Measurements from ENCODE around the gene SACM1L.

Gene SACM1L

DNA sequence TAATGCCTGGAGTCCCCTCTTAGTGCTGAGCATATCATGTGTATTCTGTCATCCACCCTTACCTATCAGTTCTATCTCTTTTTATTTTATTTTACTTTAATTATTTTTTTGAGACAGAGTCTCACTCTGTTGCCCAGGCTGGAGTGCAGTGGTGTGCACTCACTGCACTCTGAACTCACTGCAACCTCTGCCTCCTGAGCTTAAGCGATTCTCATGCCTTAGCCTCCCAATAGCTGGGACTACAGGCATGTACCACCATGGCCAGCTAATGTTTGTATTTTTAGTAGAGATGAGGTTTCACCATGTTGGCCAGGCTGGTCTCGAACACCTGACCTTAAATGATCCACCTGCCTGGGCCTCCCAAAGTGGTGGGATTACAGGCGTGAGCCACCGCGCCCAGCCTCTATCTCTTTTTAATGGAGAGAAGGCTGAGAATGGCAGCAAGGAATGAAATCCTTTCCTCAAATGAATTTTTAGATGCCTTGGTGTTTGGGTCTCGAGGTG is 11.4 kb downstream of the SACM1L start:
- WGBS (ENCODE audit: extremely low coverage, insufficient coverage, low lambda C conversion rate): no CpG with 5 or more reads among the region's 6 CpGs
- Histone ChIP-seq H3K9ac (ENCODE audit: low read length) (no peak overlapping the region), H2AK5ac (ENCODE audit: low read length) (no peak overlapping the region), H2BK5ac (ENCODE audit: low read length) (no peak overlapping the region), H3K23ac (ENCODE audit: low read length) (no peak overlapping the region), H3K27ac (ENCODE audit: low read depth, low read length) (no peak overlapping the region), H4K8ac (ENCODE audit: low read depth, low read length) (no peak overlapping the region), H4K5ac (ENCODE audit: low read length) (no peak overlapping the region), H3K79me2 (ENCODE audit: control insufficient read depth, insufficient read depth, low read length) (peaks cover 26% of the 10 kb centered on the region), H3K4me2 (ENCODE audit: low read length) (no peak overlapping the region), H3K4me3 (ENCODE audit: low read length) (no peak overlapping the region), H3K27me3 (ENCODE audit: insufficient read depth, low read length, poor library complexity) (no peaks in the 10 kb centered on the region), H3K56ac (ENCODE audit: low read length) (no peak overlapping the region), H2BK15ac (replicated peaks; ENCODE audit: low read depth) (no peak overlapping the region), H3K79me1 (ENCODE audit: low read length) (peaks cover 2% of the 10 kb centered on the region), H3K4me1 (ENCODE audit: control insufficient read depth, low read depth, low read length) (peaks cover 2% of the 10 kb centered on the region), H2BK120ac (ENCODE audit: low read depth, low read length) (no peak overlapping the region), H3K4ac (ENCODE audit: low read depth, low read length) (no peak overlapping the region), H3K18ac (ENCODE audit: low read length) (no peak overlapping the region), H3K36me3 (ENCODE audit: control insufficient read depth, insufficient read depth, low read length) (no peaks in the 10 kb centered on the region)
- DNase-seq: no peak

DNA sequence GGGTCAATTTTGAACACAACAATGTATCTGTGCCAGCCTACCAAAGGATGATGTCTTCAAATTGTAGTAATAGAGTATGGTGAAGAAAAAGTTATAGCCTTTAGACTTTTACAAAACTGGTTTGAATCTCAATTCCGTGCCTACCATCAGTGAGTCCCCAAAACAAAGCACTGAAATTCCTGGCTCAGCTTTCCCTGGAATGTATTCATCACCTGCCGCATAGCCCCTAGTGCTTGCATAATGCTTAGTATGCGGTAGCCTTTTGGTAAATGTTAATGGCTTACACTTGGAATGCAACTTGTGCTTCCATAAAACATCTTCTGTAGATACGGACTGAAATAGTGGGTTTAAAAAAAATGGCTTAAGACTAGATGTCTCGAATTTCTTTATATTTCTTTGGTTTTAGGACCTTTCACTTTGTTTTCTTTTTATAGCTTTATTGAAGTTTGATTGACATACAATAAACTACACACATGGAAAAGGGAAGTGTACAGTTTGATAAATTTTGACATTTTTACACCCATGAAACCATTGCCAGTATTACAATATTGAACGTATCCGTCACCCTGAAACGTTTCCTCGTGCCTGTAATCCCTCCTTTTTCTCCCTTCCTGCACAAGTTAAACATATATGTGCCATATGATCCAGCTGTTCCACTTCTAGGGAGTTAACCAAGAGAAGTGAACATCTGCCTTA is 12.1 kb downstream of the SACM1L start:
- WGBS (ENCODE audit: extremely low coverage, insufficient coverage, low lambda C conversion rate): no CpG with 5 or more reads among the region's 9 CpGs
- Histone ChIP-seq H2BK120ac (ENCODE audit: low read depth, low read length) (no peak overlapping the region), H3K18ac (ENCODE audit: low read length) (no peak overlapping the region), H3K4me3 (ENCODE audit: low read length) (no peak overlapping the region), H3K27me3 (ENCODE audit: insufficient read depth, low read length, poor library complexity) (no peaks in the 10 kb centered on the region), H3K79me2 (ENCODE audit: control insufficient read depth, insufficient read depth, low read length) (peaks cover 21% of the 10 kb centered on the region), H3K36me3 (ENCODE audit: control insufficient read depth, insufficient read depth, low read length) (no peaks in the 10 kb centered on the region), H3K4me1 (ENCODE audit: control insufficient read depth, low read depth, low read length) (peaks cover 2% of the 10 kb centered on the region), H2BK15ac (replicated peaks; ENCODE audit: low read depth) (no peak overlapping the region), H4K8ac (ENCODE audit: low read depth, low read length) (no peak overlapping the region), H3K27ac (ENCODE audit: low read depth, low read length) (no peak overlapping the region), H4K5ac (ENCODE audit: low read length) (no peak overlapping the region), H3K4ac (ENCODE audit: low read depth, low read length) (no peak overlapping the region), H2AK5ac (ENCODE audit: low read length) (no peak overlapping the region), H2BK5ac (ENCODE audit: low read length) (no peak overlapping the region), H3K23ac (ENCODE audit: low read length) (no peak overlapping the region), H3K56ac (ENCODE audit: low read length) (no peak overlapping the region), H3K79me1 (ENCODE audit: low read length) (peaks cover 2% of the 10 kb centered on the region), H3K4me2 (ENCODE audit: low read length) (no peak overlapping the region), H3K9ac (ENCODE audit: low read length) (no peak overlapping the region)
- DNase-seq: peak; percentile 89

DNA sequence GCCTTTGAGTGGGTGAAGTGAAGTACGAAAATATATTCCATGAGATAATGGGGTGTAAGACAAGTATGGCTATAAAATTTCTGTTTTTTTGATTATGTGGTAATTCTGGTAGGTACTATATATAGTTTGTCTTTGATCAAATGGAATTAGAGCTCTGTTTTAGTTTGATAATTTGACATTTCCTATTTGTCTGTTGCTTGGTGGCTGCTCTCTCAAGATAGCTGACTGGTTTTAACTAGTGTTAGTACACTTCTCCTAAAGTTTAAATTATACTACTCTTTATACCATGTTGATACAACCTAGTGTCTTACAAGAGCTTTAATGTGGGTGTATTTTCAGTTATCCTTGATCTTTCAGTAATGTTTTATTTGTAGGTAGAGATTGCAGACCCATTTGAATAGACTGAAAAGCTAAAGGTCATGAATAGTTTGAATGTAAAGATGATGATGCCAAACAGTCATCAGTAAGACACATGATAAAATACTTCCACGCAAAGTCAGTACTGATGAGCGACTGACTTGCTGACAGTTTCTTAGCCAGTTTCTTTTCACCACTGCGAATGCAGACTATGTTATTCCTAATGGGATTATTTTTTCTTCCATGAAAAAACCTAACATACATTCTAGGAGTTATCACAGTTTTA is 15.2 kb downstream of the SACM1L start:
- Histone ChIP-seq H3K27ac (ENCODE audit: low read depth, low read length) (no peak overlapping the region), H3K36me3 (ENCODE audit: control insufficient read depth, insufficient read depth, low read length) (no peaks in the 10 kb centered on the region), H3K27me3 (ENCODE audit: insufficient read depth, low read length, poor library complexity) (no peaks in the 10 kb centered on the region), H3K56ac (ENCODE audit: low read length) (no peak overlapping the region), H2AK5ac (ENCODE audit: low read length) (no peak overlapping the region), H4K5ac (ENCODE audit: low read length) (no peak overlapping the region), H2BK120ac (ENCODE audit: low read depth, low read length) (no peak overlapping the region), H2BK15ac (replicated peaks; ENCODE audit: low read depth) (no peak overlapping the region), H3K23ac (ENCODE audit: low read length) (no peak overlapping the region), H3K79me1 (ENCODE audit: low read length) (peaks cover 3% of the 10 kb centered on the region), H3K4me1 (ENCODE audit: control insufficient read depth, low read depth, low read length) (peaks cover 2% of the 10 kb centered on the region), H3K79me2 (ENCODE audit: control insufficient read depth, insufficient read depth, low read length) (peaks cover 13% of the 10 kb centered on the region), H3K9ac (ENCODE audit: low read length) (no peak overlapping the region), H2BK5ac (ENCODE audit: low read length) (no peak overlapping the region), H4K8ac (ENCODE audit: low read depth, low read length) (no peak overlapping the region), H3K18ac (ENCODE audit: low read length) (no peak overlapping the region), H3K4me3 (ENCODE audit: low read length) (no peak overlapping the region), H3K4me2 (ENCODE audit: low read length) (no peak overlapping the region), H3K4ac (ENCODE audit: low read depth, low read length) (no peak overlapping the region)
- no peak for DNase-seq
- WGBS (ENCODE audit: extremely low coverage, insufficient coverage, low lambda C conversion rate): no CpG with 5 or more reads among the region's 4 CpGs

DNA sequence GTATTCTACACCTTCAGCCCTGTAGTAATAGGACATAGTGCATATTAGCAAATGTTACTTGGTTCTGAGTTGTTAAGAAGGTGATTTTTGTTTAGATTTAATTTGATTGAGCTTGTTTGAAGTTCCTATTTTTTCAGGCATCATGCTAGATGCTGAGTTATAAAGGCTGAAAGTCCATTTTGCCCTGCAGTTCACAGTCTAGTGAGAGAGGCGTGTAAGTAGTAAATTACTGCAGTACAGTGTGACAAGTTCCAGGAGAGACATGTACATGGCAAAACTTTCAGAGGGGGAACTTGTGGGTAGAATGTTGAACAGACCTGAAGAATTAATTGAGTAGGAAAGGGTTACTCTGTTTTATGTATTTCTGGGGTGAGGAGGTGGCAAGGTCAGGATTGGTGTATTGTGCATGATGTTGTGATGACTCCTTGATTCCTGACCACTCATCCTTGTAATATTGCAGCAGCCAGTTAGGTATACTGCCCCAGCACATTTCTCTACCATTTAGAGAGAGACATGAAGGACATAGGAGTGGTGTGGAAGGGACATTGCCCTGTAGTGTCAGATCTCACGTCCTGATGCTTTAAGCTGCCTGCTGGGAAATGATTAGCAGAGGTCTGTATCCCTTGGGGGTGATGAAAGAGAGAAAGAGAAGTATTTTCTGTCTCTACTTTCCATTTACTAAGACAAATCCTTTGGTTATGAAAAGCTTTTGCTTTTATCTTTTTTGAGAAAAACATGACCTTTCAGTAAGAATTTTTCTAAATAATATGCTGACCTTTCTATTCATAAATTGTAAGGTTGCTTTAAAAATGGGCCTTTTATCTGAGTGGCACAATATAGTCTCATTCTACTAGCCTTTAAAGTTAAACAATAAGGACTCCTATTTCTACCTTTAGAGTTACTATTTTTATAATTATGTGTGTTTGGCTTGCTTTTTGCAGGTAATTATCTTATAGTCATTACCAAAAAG is 16.9 kb downstream of the SACM1L start:
- Histone ChIP-seq H4K5ac (ENCODE audit: low read length) (no peak overlapping the region), H3K23ac (ENCODE audit: low read length) (no peak overlapping the region), H3K4me1 (ENCODE audit: control insufficient read depth, low read depth, low read length) (peaks cover 2% of the 10 kb centered on the region), H3K27ac (ENCODE audit: low read depth, low read length) (no peak overlapping the region), H2BK5ac (ENCODE audit: low read length) (no peak overlapping the region), H3K18ac (ENCODE audit: low read length) (no peak overlapping the region), H3K79me2 (ENCODE audit: control insufficient read depth, insufficient read depth, low read length) (peaks cover 6% of the 10 kb centered on the region), H3K4me2 (ENCODE audit: low read length) (no peak overlapping the region), H2BK120ac (ENCODE audit: low read depth, low read length) (no peak overlapping the region), H3K4ac (ENCODE audit: low read depth, low read length) (no peak overlapping the region), H2BK15ac (replicated peaks; ENCODE audit: low read depth) (no peak overlapping the region), H3K27me3 (ENCODE audit: insufficient read depth, low read length, poor library complexity) (no peaks in the 10 kb centered on the region), H3K4me3 (ENCODE audit: low read length) (no peak overlapping the region), H3K79me1 (ENCODE audit: low read length) (peaks cover 3% of the 10 kb centered on the region), H2AK5ac (ENCODE audit: low read length) (no peak overlapping the region), H3K56ac (ENCODE audit: low read length) (no peak overlapping the region), H3K36me3 (ENCODE audit: control insufficient read depth, insufficient read depth, low read length) (peaks cover 1% of the 10 kb centered on the region), H4K8ac (ENCODE audit: low read depth, low read length) (no peak overlapping the region), H3K9ac (ENCODE audit: low read length) (no peak overlapping the region)
- no CpG with 5 or more reads among the region's 2 CpGs for WGBS (ENCODE audit: extremely low coverage, insufficient coverage, low lambda C conversion rate)
- DNase-seq: peak; percentile 22

DNA sequence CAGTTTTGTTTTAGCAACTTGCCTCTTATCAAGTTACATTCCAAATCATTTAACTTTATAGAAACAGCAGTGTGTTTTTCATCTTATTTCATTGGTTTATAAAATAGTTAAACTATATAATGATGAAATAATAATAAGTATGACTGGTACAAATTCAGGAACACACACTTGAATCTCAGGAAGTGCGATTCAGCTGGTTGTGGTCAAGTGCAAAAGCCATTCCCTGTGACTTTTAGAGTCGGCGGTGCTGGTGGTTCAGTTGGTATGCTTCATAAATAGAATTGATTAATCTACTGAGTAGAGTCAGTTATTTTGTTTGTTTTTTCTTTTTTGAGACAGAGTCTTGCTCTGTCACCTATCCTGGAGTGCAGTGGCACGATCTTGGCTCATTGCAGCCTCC is 22.7 kb downstream of the SACM1L start:
- no peaks in the 10 kb centered on the region for H3K27me3 ChIP-seq (ENCODE audit: insufficient read depth, low read length, poor library complexity)
- H2AK5ac ChIP-seq (ENCODE audit: low read length): no peak overlapping the region
- H2BK5ac ChIP-seq (ENCODE audit: low read length): no peak overlapping the region
- no peak overlapping the region for H4K8ac ChIP-seq (ENCODE audit: low read depth, low read length)
- no peak overlapping the region for H3K18ac ChIP-seq (ENCODE audit: low read length)
- DNase-seq: no peak
- no peak overlapping the region for H3K4me2 ChIP-seq (ENCODE audit: low read length)
- no peak overlapping the region for H2BK120ac ChIP-seq (ENCODE audit: low read depth, low read length)
- peaks cover 6% of the 10 kb centered on the region for H3K4me1 ChIP-seq (ENCODE audit: control insufficient read depth, low read depth, low read length)
- no peak overlapping the region for H3K9ac ChIP-seq (ENCODE audit: low read length)
- H2BK15ac ChIP-seq (replicated peaks; ENCODE audit: low read depth): no peak overlapping the region
- peak overlapping the region; percentile 44 for H3K56ac ChIP-seq (ENCODE audit: low read length)
- H3K27ac ChIP-seq (ENCODE audit: low read depth, low read length): peak overlapping the region; percentile 35
- no CpG with 5 or more reads among the region's 4 CpGs for WGBS (ENCODE audit: extremely low coverage, insufficient coverage, low lambda C conversion rate)
- no peak overlapping the region for H3K23ac ChIP-seq (ENCODE audit: low read length)
- no peak overlapping the region for H3K4me3 ChIP-seq (ENCODE audit: low read length)
- peaks cover 1% of the 10 kb centered on the region for H3K79me1 ChIP-seq (ENCODE audit: low read length)
- no peak overlapping the region for H4K5ac ChIP-seq (ENCODE audit: low read length)
- no peak overlapping the region for H3K4ac ChIP-seq (ENCODE audit: low read depth, low read length)
- no peaks in the 10 kb centered on the region for H3K79me2 ChIP-seq (ENCODE audit: control insufficient read depth, insufficient read depth, low read length)
- peaks cover 1% of the 10 kb centered on the region for H3K36me3 ChIP-seq (ENCODE audit: control insufficient read depth, insufficient read depth, low read length)

Measured in mesendoderm (in vitro differentiated cells).